Neural progenitor cell (in vitro differentiated cells): ENCODE measurements around the gene ZDHHC14. TPM values are rescaled to one million over a fixed set of nuclear protein-coding genes. Genes with fewer than 3 reads are reported as not detected.

Experiments
- DNase-seq: peaks from one replicate; pipeline ENCODE4 v3.0.0-alpha.2; 2016; ENCODE audit warnings: low spot score
- H2AFZ ChIP-seq: fragments of 200-600 bp; sonication (generic); replicated peaks from 2 replicates; pipeline ENCODE4 v1.6.1; 2016; ENCODE audit warnings: antibody characterized with exemption
- H3F3A ChIP-seq: fragments of 200-600 bp; sonication (generic); 2 replicates; pipeline ENCODE4 v1.6.1; 2016; ENCODE audit warnings: antibody characterized with exemption, low read depth
- H3K27ac ChIP-seq: fragments of 200-600 bp; sonication (generic); 2 replicates; pipeline ENCODE4 v1.5.1; 2016; ENCODE audit warnings: mild to moderate bottlenecking
- H3K27me3 ChIP-seq: fragments of 200-600 bp; sonication (generic); 2 replicates; pipeline ENCODE4 v1.6.1; 2016; ENCODE audit warnings: mild to moderate bottlenecking, moderate library complexity
- H3K36me3 ChIP-seq: fragments of 200-600 bp; sonication (generic); 2 replicates; pipeline ENCODE4 v1.5.1; 2016
- H3K4me1 ChIP-seq: fragments of 200-600 bp; sonication (generic); 2 replicates; pipeline ENCODE4 v1.6.1; 2016; ENCODE audit warnings: mixed run types
- H3K4me2 ChIP-seq: fragments of 200-600 bp; sonication (generic); 2 replicates; pipeline ENCODE4 v1.6.1; 2016
- H3K4me3 ChIP-seq: fragments of 200-600 bp; sonication (generic); 2 replicates; pipeline ENCODE4 v1.5.1; 2016
- H3K79me2 ChIP-seq: fragments of 200-600 bp; sonication (generic); 2 replicates; pipeline ENCODE4 v1.6.1; 2016; ENCODE audit warnings: low read depth
- H3K9ac ChIP-seq: fragments of 200-600 bp; sonication (generic); 2 replicates; pipeline ENCODE4 v1.6.1; 2016
- H3K9me3 ChIP-seq: fragments of 200-600 bp; sonication (generic); 2 replicates; pipeline ENCODE4 v1.5.1; 2016; ENCODE audit warnings: low read depth
- H4K20me1 ChIP-seq: fragments of 200-600 bp; sonication (generic); 2 replicates; pipeline ENCODE4 v1.6.1; 2016; ENCODE audit warnings: low read depth
- H3K27ac Mint-ChIP-seq: 3 replicates; pipeline ENCODE4 v1.8.0; 2021; ENCODE audit warnings: mixed read lengths
- H3K27me3 Mint-ChIP-seq: 2 replicates; pipeline ENCODE4 v1.8.0; 2022; ENCODE audit warnings: low read depth, mild to moderate bottlenecking, inconsistent platforms, moderate library complexity, mixed read lengths; ENCODE audit not compliant: insufficient read depth
- H3K36me3 Mint-ChIP-seq: 3 replicates; pipeline ENCODE4 v1.8.0; 2021; ENCODE audit warnings: mixed read lengths
- H3K4me1 Mint-ChIP-seq: 3 replicates; pipeline ENCODE4 v1.8.0; 2021; ENCODE audit warnings: mixed read lengths
- H3K4me3 Mint-ChIP-seq: 3 replicates; pipeline ENCODE4 v1.8.0; 2021; ENCODE audit warnings: mild to moderate bottlenecking, moderate library complexity, mixed read lengths
- H3K9me3 Mint-ChIP-seq: 3 replicates; pipeline ENCODE4 v1.8.0; 2020; ENCODE audit warnings: mixed read lengths
- CTCF ChIP-seq: fragments of 200-600 bp; sonication (generic); IDR thresholded peaks from 2 replicates; pipeline ENCODE4 v1.5.1; 2017; ENCODE audit warnings: antibody characterized with exemption, mild to moderate bottlenecking
- EZH2 ChIP-seq: fragments of 200-600 bp; sonication (generic); IDR thresholded peaks from 2 replicates; pipeline ENCODE4 v1.6.1; 2017; ENCODE audit warnings: antibody characterized with exemption, mild to moderate bottlenecking, moderate library complexity
- EZH2phosphoT487 ChIP-seq: fragments of 200-600 bp; sonication (generic); IDR thresholded peaks from 2 replicates; pipeline ENCODE4 v1.6.1; 2017; ENCODE audit warnings: antibody characterized with exemption
- total RNA-seq: library from RNA; depleted of rRNA; stranded (reverse); fragments of >200 nt; gene quantifications from 2 replicates; pipeline ENCODE4 v1.2.3, GENCODE V29; 2015; ENCODE audit warnings: low replicate concordance

Gene ZDHHC14
- total RNA-seq, 1 donor from 2014 or later = 14.5 TPM

GRCh38 chr6:157427969-157428368, 47.0 kb downstream of the ZDHHC14 start:
- DNase-seq = no peak
- H3K4me3 Mint-ChIP-seq = no peak overlapping the region
- no peaks in the 10 kb centered on the region for H3K36me3 Mint-ChIP-seq
- no peaks in the 10 kb centered on the region for H3K9me3 ChIP-seq
- H3F3A ChIP-seq = no peaks in the 10 kb centered on the region
- no peaks in the 10 kb centered on the region for H3K79me2 ChIP-seq
- H3K4me3 ChIP-seq = no peak overlapping the region
- no peak overlapping the region for H3K9ac ChIP-seq
- H2AFZ ChIP-seq = no peak overlapping the region
- H3K4me1 Mint-ChIP-seq = peaks cover 36% of the 10 kb centered on the region
- H3K27me3 ChIP-seq = no peaks in the 10 kb centered on the region
- peaks cover 12% of the 10 kb centered on the region for H3K4me1 ChIP-seq
- no peaks in the 10 kb centered on the region for H3K36me3 ChIP-seq
- H3K9me3 Mint-ChIP-seq = no peaks in the 10 kb centered on the region
- no peak overlapping the region for H3K27ac Mint-ChIP-seq
- H3K4me2 ChIP-seq = no peak overlapping the region
- no peaks in the 10 kb centered on the region for H3K27me3 Mint-ChIP-seq
- H4K20me1 ChIP-seq = no peaks in the 10 kb centered on the region
- TF ChIP-seq EZH2phosphoT487 (no peak), EZH2 (no peak), CTCF (no peak)
- no peak overlapping the region for H3K27ac ChIP-seq

- Histone ChIP-seq H3F3A (no peaks in the 10 kb centered on the region), H3K9ac (no peak overlapping the region), H3K4me2 (peak overlapping the region; percentile 2), H3K4me3 (no peak overlapping the region), H3K36me3 (no peaks in the 10 kb centered on the region), H3K27ac (no peak overlapping the region), H4K20me1 (no peaks in the 10 kb centered on the region), H3K4me1 (peaks cover 12% of the 10 kb centered on the region), H3K9me3 (no peaks in the 10 kb centered on the region), H3K27me3 (no peaks in the 10 kb centered on the region), H3K79me2 (no peaks in the 10 kb centered on the region), H2AFZ (no peak overlapping the region)
- H3K4me1 Mint-ChIP-seq = peaks cover 38% of the 10 kb centered on the region
- H3K27ac Mint-ChIP-seq = no peak overlapping the region
- H3K27me3 Mint-ChIP-seq = no peaks in the 10 kb centered on the region
- TF ChIP-seq CTCF = no peak
- TF ChIP-seq EZH2 = no peak
- no peak overlapping the region for H3K4me3 Mint-ChIP-seq
- H3K36me3 Mint-ChIP-seq = no peaks in the 10 kb centered on the region
- no peaks in the 10 kb centered on the region for H3K9me3 Mint-ChIP-seq
- peak; percentile 28 for DNase-seq
Measured at GRCh38 chr6:157428427-157429202, 47.6 kb downstream of the ZDHHC14 start.

- Histone ChIP-seq H3K4me2 (no peak overlapping the region), H3K4me1 (peaks cover 7% of the 10 kb centered on the region), H3K79me2 (no peaks in the 10 kb centered on the region), H3K36me3 (no peaks in the 10 kb centered on the region), H3K9me3 (no peaks in the 10 kb centered on the region), H3K9ac (no peak overlapping the region), H3F3A (no peaks in the 10 kb centered on the region), H3K27me3 (no peaks in the 10 kb centered on the region), H4K20me1 (no peaks in the 10 kb centered on the region), H3K27ac (no peak overlapping the region), H2AFZ (no peak overlapping the region), H3K4me3 (no peak overlapping the region)
- no peak for TF ChIP-seq EZH2
- no peak for TF ChIP-seq EZH2phosphoT487
- TF ChIP-seq CTCF = no peak
- H3K27me3 Mint-ChIP-seq = no peaks in the 10 kb centered on the region
- no peaks in the 10 kb centered on the region for H3K9me3 Mint-ChIP-seq
- peaks cover 37% of the 10 kb centered on the region for H3K4me1 Mint-ChIP-seq
- no peaks in the 10 kb centered on the region for H3K36me3 Mint-ChIP-seq
- H3K27ac Mint-ChIP-seq = no peak overlapping the region
- no peak for DNase-seq
- H3K4me3 Mint-ChIP-seq = no peak overlapping the region
Measured at GRCh38 chr6:157429248-157429647, 48.3 kb downstream of the ZDHHC14 start.
